Measurements from ENCODE around the gene UNC13B.

Gene UNC13B

GRCh38 chr9:35333551-35333950 lies 171.7 kb downstream of the UNC13B start:
- no peak for DNase-seq (ENCODE audit: low read depth)
- in situ Hi-C loops (cut with HindIII; ENCODE audit: low sequenced_read_pairs): no loop called here
- TF ChIP-seq, protein P1, sequence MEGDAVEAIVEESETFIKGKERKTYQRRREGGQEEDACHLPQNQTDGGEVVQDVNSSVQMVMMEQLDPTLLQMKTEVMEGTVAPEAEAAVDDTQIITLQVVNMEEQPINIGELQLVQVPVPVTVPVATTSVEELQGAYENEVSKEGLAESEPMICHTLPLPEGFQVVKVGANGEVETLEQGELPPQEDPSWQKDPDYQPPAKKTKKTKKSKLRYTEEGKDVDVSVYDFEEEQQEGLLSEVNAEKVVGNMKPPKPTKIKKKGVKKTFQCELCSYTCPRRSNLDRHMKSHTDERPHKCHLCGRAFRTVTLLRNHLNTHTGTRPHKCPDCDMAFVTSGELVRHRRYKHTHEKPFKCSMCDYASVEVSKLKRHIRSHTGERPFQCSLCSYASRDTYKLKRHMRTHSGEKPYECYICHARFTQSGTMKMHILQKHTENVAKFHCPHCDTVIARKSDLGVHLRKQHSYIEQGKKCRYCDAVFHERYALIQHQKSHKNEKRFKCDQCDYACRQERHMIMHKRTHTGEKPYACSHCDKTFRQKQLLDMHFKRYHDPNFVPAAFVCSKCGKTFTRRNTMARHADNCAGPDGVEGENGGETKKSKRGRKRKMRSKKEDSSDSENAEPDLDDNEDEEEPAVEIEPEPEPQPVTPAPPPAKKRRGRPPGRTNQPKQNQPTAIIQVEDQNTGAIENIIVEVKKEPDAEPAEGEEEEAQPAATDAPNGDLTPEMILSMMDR (IDR thresholded peaks at IDR 0.05; ENCODE audit: low read depth, low read length, missing control alignments): no peak

GRCh38 chr9:35335164-35335563 lies 173.4 kb downstream of the UNC13B start:
- in situ Hi-C loops (cut with HindIII; ENCODE audit: low sequenced_read_pairs): no loop called here
- DNase-seq (ENCODE audit: low read depth): no peak
- TF ChIP-seq, protein P1 (IDR thresholded peaks at IDR 0.05; ENCODE audit: low read depth, low read length, missing control alignments): no peak

More at GRCh38 chr9:35333551-35333950, 171.7 kb downstream of the UNC13B start:
- no peak overlapping the region for H3K4me3 ChIP-seq (ENCODE audit: low read depth, low read length)

DNA sequence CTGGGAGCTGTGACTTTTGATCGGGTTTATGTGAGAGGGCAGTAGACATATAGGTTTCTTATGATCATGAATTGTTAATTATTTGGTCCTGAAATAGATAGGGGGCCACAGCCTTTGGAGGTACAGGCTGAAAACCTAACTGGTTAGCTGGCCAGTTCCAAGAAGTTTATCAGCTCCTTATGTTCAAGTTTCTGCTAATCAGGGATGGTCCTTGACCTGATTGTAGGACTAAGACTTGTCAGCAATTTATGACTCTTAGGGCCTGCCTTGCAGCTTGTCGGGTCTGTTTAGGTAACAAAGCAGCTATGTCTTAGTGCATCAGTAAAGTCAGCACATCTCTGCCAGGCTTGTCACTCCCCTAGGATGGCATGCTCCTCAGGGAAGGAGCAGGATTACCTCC lies 176.3 kb downstream of the UNC13B start:
- TF ChIP-seq, protein P1 (IDR thresholded peaks at IDR 0.05; ENCODE audit: low read depth, low read length, missing control alignments): no peak
- no peak for DNase-seq (ENCODE audit: low read depth)
- H3K4me3 ChIP-seq (ENCODE audit: low read depth, low read length): no peak overlapping the region
- in situ Hi-C loops (cut with HindIII; ENCODE audit: low sequenced_read_pairs): no loop called here

More at GRCh38 chr9:35335164-35335563, 173.4 kb downstream of the UNC13B start:
- H3K4me3 ChIP-seq (ENCODE audit: low read depth, low read length): no peak overlapping the region

GRCh38 chr9:35338561-35339274 lies 176.9 kb downstream of the UNC13B start:
- H3K4me3 ChIP-seq (ENCODE audit: low read depth, low read length): no peak overlapping the region
- TF ChIP-seq, protein P1 (IDR thresholded peaks at IDR 0.05; ENCODE audit: low read depth, low read length, missing control alignments): no peak
- no peak for DNase-seq (ENCODE audit: low read depth)
- in situ Hi-C loops (cut with HindIII; ENCODE audit: low sequenced_read_pairs): no loop called here

- peak; percentile 62 for DNase-seq (ENCODE audit: low read depth)
- TF ChIP-seq, protein P1 (IDR thresholded peaks at IDR 0.05; ENCODE audit: low read depth, low read length, missing control alignments): no peak
- in situ Hi-C loops (cut with HindIII; ENCODE audit: low sequenced_read_pairs): no loop called here
- H3K4me3 ChIP-seq (ENCODE audit: low read depth, low read length): no peak overlapping the region
These were observed 178.2 kb downstream of the UNC13B start for GRCh38 chr9:35340046-35340445.

DNA sequence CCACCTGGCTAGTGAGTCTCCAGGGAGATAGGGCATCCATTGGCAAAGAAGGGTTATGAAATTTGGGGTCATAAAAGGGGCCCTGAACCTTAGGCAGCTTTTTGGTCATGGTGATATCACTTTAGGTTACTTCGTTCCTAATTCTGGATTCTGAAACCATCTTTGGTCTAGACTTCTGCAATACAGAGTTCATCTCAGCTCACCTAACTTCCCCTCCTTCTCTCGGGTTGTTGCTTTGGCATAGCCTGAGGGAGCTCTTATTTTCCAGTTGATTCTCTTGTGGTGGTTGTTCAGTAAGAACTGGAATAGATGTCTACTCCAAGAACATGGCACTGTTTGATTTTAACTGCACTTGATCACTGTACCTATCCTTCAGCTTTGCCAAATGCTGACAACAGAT lies 179.2 kb downstream of the UNC13B start:
- TF ChIP-seq, protein P1 (IDR thresholded peaks at IDR 0.05; ENCODE audit: low read depth, low read length, missing control alignments): no peak
- in situ Hi-C loops (cut with HindIII; ENCODE audit: low sequenced_read_pairs): no loop called here
- H3K4me3 ChIP-seq (ENCODE audit: low read depth, low read length): no peak overlapping the region
- no peak for DNase-seq (ENCODE audit: low read depth)

All from astrocyte of the cerebellum (primary cell).